NT2/D1 (cell line): ENCODE results near the gene CYP2R1.

ENCODE experiments used
- SUZ12 ChIP-seq: IDR thresholded peaks from 2 replicates; pipeline ENCODE4 v1.6.1; 2011; ENCODE audit not compliant: insufficient read length, insufficient read depth; ENCODE audit errors: extremely low read depth
- YY1 ChIP-seq: IDR thresholded peaks from 2 replicates; pipeline ENCODE4 v1.6.1; 2011; ENCODE audit not compliant: insufficient read length, insufficient read depth
- ZNF274 ChIP-seq: IDR thresholded peaks from 2 replicates; pipeline ENCODE4 v1.6.1; 2011; ENCODE audit warnings: mild to moderate bottlenecking, low read depth, low read length

DNA sequence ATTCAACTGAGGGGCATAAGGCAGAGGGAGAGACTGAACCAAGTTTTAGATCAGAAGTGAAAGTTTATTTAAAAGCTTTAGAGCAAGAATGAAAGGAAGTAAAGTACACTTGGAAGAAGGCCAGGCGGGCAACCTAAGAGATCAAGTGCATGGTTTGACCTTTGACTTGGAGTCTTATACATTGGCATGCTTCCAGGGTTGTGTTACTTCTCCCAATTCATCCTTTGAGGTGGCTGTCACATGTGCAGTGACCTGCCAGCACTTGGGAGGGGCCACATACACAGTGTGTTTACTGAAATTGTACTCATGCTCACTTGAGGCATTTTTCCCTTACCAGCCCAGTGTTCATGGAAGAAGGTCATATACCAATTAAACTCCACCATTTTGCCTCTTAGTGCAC, 30.4 kb downstream of the CYP2R1 start:
- no peak for TF ChIP-seq SUZ12
- TF ChIP-seq ZNF274, result no peak
- TF ChIP-seq YY1, result no peak
